Kidney (tissue), 14 donors: ENCODE data around the gene LIX1. TPM values are rescaled to one million over a fixed set of nuclear protein-coding genes. Genes with fewer than 3 reads are reported as not detected.

Source experiments
- DNase-seq, 5 donors: peaks; one replicate each; pipeline ENCODE4 v3.0.0-alpha.2; 2013 to 2020
- FAIRE-seq: peaks from 2 replicates; lab custom pipeline; 2012; peaks lifted over from hg19 to GRCh38; lab: Jason Lieb, UNC
- H3K27ac ChIP-seq, 2 donors: one replicate each; pipeline ENCODE4 v1.7.0; 2013; ENCODE audit warnings: low read depth in 2 of 2, low read length in 2 of 2, inconsistent platforms in 1 of 2
- H3K27me3 ChIP-seq: one replicate; pipeline ENCODE4 v1.7.1; 2013; ENCODE audit warnings: low read length, inconsistent platforms; ENCODE audit not compliant: control insufficient read depth, insufficient read depth
- H3K36me3 ChIP-seq, 3 donors: one replicate each; pipeline versions ENCODE4 v1.7.0 to v1.7.1; 2013; ENCODE audit warnings: low read length in 3 of 3, control low read depth in 1 of 3, inconsistent platforms in 1 of 3; ENCODE audit not compliant: insufficient read depth in 3 of 3, control insufficient read depth in 2 of 3
- H3K4me1 ChIP-seq, 3 donors: one replicate each; pipeline versions ENCODE4 v1.7.0 to v1.7.1; 2013; ENCODE audit warnings: low read length in 3 of 3, inconsistent platforms in 1 of 3, low read depth in 1 of 3; ENCODE audit not compliant: control insufficient read depth in 2 of 3, insufficient read depth in 2 of 3
- H3K4me3 ChIP-seq, 3 donors: one replicate each; pipeline versions ENCODE4 v1.7.0 to v1.8.1; 2013; ENCODE audit warnings: low read length in 3 of 3, control low read depth in 1 of 3, inconsistent platforms in 1 of 3
- H3K9ac ChIP-seq, 3 donors: one replicate each; pipeline versions ENCODE4 v1.7.0 to v1.7.1; 2013; ENCODE audit warnings: low read length in 3 of 3, control low read depth in 1 of 3, inconsistent platforms in 1 of 3
- H3K9me3 ChIP-seq, 3 donors: one replicate each; pipeline versions ENCODE4 v1.7.0 to v1.7.1; 2013; ENCODE audit warnings: low read length in 3 of 3, control low read depth in 1 of 3, inconsistent platforms in 1 of 3; ENCODE audit not compliant: control insufficient read depth in 2 of 3, insufficient read depth in 1 of 3
- intact Hi-C: fragments of 100-400 bp; cut with DNase I; formaldehyde crosslinking; loops from one replicate; pipeline ENCODE4 v1.11.1; 2022
- polyA plus RNA-seq: library from polyadenylated mRNA; stranded (reverse); fragments of 350-450 nt; fragmentation: Illumina TruSeq; extraction: RNeasy Lipid Tissue Mini Kit (QIAGEN cat#74804); gene quantifications from one replicate; pipeline ENCODE4 v1.2.3, GENCODE V29; 2014; ENCODE audit warnings: low read depth, low replicate concordance; ENCODE audit not compliant: insufficient read depth
- total RNA-seq: library from RNA; stranded (reverse); fragmentation: NEBNext Ultra II Directional; extraction: Animal tissue kit (Norgen Biotek cat#: 25700); gene quantifications from one replicate; pipeline ENCODE4 v1.2.1, GENCODE V29; 2021
- TF ChIP-seq, protein P1 (sequence below): IDR thresholded peaks from 3 replicates; pipeline ENCODE4 v1.5.1; 2012; ENCODE audit warnings: mild to moderate bottlenecking, moderate library complexity, borderline replicate concordance; ENCODE audit not compliant: insufficient read depth; ENCODE audit errors: extremely low read depth
- donor health status: control.
- donor health status: control.
- donor health status: control.
- donor health status: control.
- donor health status: control.
- donor health status: DM: yes; HTN: yes; CAD: no.
- donor health status: Normal renal cell carcinoma (clear cell type).

The LIX1 gene
- total and polyA plus RNA-seq, 2 donors from 2014 or later, result 0.65 to 33.4 TPM

DNA sequence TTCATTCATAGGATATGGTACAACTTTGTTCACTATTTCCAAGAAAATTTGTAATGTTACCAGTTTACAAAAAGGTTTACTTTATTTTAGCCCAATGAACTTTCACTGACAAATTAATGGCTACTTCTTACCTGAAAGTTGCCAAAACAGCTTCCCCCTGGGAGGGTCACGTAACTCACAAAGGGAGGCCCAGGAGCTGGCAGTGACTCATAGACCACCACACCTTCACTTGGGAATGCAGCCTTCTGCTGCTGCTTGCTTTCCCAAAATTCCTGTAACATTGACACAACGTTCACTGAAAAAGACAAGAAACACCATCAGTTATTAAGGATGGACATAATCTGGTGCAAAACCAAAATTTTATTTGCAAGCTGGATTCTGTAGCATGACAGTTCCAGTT is 18.1 kb downstream of the LIX1 start:
- Histone ChIP-seq H3K9me3 (no peaks in the 10 kb centered on the region), H3K36me3 (no peaks in the 10 kb centered on the region), H3K4me3 (no peak overlapping the region), H3K9ac (no peak overlapping the region), H3K27ac (no peak overlapping the region), H3K27me3 (no peaks in the 10 kb centered on the region), H3K4me1 (no peaks in the 10 kb centered on the region)
- TF ChIP-seq, protein P1, sequence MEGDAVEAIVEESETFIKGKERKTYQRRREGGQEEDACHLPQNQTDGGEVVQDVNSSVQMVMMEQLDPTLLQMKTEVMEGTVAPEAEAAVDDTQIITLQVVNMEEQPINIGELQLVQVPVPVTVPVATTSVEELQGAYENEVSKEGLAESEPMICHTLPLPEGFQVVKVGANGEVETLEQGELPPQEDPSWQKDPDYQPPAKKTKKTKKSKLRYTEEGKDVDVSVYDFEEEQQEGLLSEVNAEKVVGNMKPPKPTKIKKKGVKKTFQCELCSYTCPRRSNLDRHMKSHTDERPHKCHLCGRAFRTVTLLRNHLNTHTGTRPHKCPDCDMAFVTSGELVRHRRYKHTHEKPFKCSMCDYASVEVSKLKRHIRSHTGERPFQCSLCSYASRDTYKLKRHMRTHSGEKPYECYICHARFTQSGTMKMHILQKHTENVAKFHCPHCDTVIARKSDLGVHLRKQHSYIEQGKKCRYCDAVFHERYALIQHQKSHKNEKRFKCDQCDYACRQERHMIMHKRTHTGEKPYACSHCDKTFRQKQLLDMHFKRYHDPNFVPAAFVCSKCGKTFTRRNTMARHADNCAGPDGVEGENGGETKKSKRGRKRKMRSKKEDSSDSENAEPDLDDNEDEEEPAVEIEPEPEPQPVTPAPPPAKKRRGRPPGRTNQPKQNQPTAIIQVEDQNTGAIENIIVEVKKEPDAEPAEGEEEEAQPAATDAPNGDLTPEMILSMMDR, result no peak
- FAIRE-seq, result no peak
- intact Hi-C loops, result no loop called here
- DNase-seq, result no peak

DNA sequence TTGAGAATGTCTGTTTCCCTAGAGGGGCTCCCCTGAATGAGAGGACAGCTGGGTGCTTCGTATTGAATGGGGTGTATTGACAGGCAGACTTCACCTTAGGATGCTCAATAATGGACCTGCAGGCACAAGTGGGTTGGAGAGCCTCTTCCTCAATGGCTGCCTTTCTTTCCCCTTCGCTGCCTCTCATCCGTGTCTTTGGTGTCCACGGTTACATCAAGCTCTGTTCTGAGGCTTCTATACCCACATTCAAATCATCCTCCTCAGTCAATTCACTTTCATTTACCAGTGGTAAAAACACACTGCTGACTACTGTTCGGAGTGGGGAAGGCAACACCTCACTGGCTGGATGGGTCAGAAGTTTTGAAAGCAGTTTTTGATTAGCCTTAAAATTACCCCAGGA is 20.6 kb downstream of the LIX1 start:
- Histone ChIP-seq H3K36me3 (no peaks in the 10 kb centered on the region), H3K4me3 (no peak overlapping the region), H3K9ac (no peak overlapping the region), H3K27ac (no peak overlapping the region), H3K9me3 (no peaks in the 10 kb centered on the region), H3K27me3 (no peaks in the 10 kb centered on the region), H3K4me1 (no peaks in the 10 kb centered on the region)
- intact Hi-C loops, result no loop called here
- TF ChIP-seq, protein P1, result no peak
- DNase-seq (no peak), FAIRE-seq (no peak)

DNA sequence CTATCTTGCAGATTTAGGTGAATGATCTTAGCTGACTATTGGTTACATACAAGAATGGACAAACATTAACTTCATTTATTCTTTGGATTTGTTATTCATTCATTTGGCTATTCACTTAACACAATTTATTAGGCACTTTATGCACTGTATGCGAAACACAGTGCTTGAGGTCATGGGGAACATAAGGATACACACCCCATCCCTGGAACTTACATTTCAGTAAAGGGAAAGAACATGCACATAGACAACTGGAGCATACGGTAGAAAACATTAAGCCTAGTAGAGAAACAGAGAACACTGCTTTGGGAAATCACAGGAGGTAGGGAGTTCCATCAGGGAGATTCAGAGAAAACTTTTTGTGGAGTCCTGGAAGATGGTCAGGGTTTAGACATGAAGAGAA is 22.2 kb downstream of the LIX1 start:
- TF ChIP-seq, protein P1, result no peak
- Histone ChIP-seq H3K27me3 (no peaks in the 10 kb centered on the region), H3K9ac (no peak overlapping the region), H3K9me3 (no peaks in the 10 kb centered on the region), H3K36me3 (no peaks in the 10 kb centered on the region), H3K4me1 (no peaks in the 10 kb centered on the region), H3K27ac (no peak overlapping the region), H3K4me3 (no peak overlapping the region)
- FAIRE-seq (no peak), DNase-seq (no peak)
- intact Hi-C loops, result no loop called here

DNA sequence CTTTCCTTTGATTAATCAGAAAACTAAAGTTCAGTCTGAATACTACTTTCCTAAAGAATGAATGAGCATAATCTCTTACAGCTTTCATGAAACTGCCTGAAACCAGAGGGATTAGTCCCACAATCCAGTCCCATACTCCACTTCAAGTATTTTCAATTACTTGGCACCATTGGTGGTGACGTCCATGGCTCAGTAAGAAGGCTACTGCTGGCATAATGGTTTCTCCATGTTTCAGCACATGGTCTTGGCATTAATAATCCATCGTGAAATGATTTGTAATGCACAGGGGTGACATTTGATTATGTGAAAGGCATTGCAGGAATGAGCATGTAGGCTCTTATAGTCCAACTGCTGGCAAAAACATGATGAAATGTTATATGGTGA is 23.4 kb downstream of the LIX1 start:
- Histone ChIP-seq H3K4me1 (no peaks in the 10 kb centered on the region), H3K9ac (no peak overlapping the region), H3K4me3 (no peak overlapping the region), H3K9me3 (no peaks in the 10 kb centered on the region), H3K27me3 (no peaks in the 10 kb centered on the region), H3K36me3 (no peaks in the 10 kb centered on the region), H3K27ac (no peak overlapping the region)
- DNase-seq (no peak), FAIRE-seq (no peak)
- TF ChIP-seq, protein P1, result no peak
- intact Hi-C loops, result no loop called here
